AG09309 (cell line): Measurements from ENCODE around the gene HOXA13.

Experiments used
- DNase-seq: peaks from one replicate; pipeline ENCODE4 v3.0.0-alpha.2; 2010; ENCODE audit warnings: low read depth
- H3K4me3 ChIP-seq: 2 replicates; pipeline ENCODE4 v1.5.1; 2011; ENCODE audit warnings: mild to moderate bottlenecking, low read depth, low read length, moderate library complexity; ENCODE audit not compliant: control insufficient read depth
- TF ChIP-seq, protein P1 (sequence below): IDR thresholded peaks from 2 replicates; pipeline ENCODE4 v1.5.1; 2011; ENCODE audit warnings: mild to moderate bottlenecking, low read depth, low read length, inconsistent platforms; ENCODE audit not compliant: insufficient read depth, control insufficient read depth; ENCODE audit errors: missing control alignments

The HOXA13 gene

DNA sequence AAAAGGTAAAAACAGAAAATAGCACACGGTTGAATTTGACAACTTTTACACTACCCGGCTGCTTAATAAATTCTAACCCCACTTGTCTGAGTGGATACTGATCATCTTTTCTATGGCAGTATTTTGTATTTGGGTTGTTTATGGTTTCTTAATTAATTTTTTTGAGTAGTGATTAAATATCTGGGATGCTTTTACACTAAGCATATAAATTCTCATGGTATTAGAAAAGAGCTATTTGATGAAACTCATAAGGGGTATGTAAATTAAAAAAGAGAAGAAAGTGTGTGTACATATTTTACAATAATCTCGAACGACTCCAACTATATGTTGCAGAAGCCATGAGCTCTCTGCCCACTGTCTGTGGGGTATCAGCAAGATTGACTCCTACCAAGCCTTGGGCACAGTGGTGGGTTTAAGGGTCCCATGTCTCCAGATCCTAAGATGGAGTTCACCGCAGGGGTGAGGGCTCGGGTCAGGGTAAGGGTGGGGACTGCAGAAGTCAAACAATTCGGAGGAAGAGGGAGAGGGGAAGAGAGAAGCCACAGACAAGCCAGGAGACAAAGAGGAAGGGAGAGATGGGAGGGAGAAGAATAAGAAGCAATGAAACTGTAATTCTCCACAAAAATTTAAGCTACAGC is 7.6 kb upstream of the HOXA13 start:
- DNase-seq = no peak
- H3K4me3 ChIP-seq = no peak overlapping the region
- TF ChIP-seq, protein P1, sequence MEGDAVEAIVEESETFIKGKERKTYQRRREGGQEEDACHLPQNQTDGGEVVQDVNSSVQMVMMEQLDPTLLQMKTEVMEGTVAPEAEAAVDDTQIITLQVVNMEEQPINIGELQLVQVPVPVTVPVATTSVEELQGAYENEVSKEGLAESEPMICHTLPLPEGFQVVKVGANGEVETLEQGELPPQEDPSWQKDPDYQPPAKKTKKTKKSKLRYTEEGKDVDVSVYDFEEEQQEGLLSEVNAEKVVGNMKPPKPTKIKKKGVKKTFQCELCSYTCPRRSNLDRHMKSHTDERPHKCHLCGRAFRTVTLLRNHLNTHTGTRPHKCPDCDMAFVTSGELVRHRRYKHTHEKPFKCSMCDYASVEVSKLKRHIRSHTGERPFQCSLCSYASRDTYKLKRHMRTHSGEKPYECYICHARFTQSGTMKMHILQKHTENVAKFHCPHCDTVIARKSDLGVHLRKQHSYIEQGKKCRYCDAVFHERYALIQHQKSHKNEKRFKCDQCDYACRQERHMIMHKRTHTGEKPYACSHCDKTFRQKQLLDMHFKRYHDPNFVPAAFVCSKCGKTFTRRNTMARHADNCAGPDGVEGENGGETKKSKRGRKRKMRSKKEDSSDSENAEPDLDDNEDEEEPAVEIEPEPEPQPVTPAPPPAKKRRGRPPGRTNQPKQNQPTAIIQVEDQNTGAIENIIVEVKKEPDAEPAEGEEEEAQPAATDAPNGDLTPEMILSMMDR = no peak

DNA sequence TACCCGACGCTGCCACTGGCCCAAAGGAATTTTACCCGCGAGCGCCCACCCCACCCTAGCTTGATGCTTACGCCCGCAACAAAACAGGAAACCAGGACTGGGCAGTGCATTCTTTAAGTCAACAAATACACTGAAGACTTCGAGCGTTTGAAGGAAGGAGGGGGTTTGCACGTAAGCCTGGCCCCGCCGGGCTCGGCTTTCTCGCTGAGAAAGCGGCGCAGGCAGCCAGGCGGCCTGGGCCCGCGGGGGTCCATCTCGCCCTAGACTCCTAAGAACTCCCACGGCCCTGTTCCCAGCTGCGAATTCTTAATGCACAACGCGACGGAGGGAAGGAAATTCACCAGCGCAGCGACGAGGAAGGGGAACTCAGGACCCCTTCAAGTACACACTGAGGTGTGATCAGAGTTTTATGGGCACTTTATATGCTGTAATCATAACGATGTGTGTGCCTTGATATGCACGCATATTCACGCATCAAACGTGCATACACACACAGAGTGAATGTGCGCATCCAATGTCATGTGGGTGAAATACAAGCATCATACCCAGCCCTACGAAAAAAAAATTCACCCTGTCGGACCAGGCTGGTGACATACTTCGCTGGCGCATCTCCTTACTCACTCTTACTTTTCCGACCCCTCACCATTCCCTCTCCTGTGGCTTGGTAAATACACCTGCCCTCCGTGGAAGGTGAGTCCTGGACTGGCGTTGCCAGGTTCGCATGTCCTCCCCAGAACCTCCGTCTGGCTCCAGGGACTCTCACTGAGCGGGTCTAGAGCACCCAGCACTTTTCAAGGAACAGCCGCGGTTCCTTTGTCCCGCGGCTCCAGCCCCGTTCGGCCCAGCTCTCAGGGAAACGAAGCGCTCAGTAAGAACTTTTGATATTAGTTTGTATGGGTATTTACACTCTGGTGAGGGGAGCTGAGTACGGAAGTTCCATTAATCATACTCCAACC is 5.7 kb upstream of the HOXA13 start:
- peak overlapping the region; percentile 78 for H3K4me3 ChIP-seq

DNA sequence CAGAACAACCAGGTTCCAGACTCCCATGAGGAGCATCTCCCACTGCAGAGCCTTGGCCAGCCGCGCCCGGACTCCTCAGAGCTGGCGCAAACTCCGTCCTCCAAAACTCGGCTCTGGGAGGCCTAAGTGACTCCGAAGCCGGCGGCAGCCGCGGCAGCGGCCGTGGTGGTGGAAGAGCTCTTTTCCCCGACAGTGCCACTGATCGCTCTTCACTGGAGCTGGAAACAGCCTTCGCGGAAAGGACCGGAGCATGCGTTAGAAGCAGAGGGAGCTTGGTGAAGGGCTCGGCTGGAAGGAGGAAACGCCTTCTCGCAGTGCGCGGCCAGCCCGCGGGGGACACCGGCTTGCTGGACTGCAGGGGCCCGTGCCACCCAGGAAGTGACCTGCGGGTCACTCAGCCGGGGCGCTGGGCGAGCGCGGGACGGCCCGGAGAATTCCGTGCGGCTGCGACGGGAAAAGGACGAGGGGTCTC is 5.0 kb upstream of the HOXA13 start:
- TF ChIP-seq, protein P1 = no peak
- no peak for DNase-seq
- H3K4me3 ChIP-seq = peak overlapping the region; percentile 78

More for the DNA sequence above, 5.7 kb upstream of the HOXA13 start:
- TF ChIP-seq, protein P1 = peak; percentile 3
- DNase-seq = no peak

DNA sequence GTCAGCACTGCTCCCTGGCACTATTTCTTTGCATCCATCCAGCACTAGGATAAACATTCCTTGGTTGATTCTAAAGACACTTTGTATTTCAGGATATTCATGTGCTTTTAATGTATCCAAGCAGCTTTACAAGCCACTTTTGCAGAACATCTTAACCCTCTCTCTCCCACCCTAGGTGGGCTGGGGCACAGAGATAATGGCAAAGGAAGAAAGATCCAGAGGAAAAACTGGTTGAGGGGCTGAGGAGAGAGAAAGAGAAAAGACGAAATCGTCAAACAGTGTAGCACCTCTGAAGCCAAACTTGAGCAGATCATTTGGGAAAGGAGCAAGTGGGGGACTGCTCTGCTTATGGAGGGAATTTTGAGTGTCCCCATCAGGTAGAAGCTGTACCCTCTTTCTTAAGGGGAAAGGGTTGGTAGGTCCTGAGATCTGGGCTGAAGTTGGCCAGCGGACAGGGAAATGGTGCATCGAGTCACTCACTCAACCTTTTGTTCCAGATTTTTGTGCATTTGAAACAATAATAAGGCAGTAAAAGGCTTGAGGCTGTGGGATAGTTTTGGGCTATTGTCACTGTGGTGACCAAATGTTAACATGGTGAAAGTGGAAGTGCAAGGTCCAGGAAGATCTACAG is 4.2 kb upstream of the HOXA13 start:
- TF ChIP-seq, protein P1 = no peak
- DNase-seq = no peak
- H3K4me3 ChIP-seq = peak overlapping the region; percentile 78

DNA sequence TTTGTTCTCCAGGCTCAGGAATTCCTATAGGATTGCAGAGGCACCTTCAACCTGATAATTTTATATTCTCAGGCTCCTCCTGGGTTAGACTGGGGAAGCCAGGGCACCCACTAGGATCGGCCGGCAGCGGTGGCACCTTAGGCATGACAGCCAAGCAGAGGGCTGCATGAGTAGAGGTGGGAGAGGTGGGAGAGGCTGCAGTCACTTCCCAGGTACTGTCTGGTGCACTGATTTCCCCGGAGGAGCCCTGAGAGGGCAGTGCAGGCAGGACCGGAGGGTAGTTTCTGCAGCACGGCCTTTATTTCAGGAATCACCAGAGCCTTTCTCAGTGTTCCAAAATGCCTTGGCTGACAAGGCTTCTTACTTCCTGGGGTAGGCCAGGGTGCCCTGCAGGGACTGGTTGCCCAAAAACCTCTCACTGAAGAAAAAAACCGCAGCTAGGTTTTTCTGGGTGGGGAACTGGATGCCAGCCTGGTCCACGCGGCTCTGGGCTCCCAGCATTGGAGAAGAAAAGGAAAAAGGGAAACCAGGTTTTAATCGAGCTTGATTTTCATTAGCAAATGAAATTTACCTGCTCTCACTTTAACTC is 3.6 kb upstream of the HOXA13 start:
- peak overlapping the region; percentile 78 for H3K4me3 ChIP-seq
- TF ChIP-seq, protein P1 = no peak
- no peak for DNase-seq

DNA sequence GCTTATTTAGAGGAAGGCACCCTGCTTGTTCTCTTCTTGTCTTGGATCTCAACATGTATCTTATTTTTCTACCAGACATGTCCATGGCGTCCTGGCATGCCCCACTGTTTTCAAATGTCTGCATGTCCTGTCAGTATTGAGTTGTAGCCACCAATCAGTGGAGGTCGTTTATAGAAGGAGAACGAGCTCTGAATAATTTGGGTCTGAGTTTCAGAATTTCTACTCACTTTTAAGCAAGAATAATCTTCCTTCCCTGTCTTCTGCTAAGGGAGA is 2.9 kb upstream of the HOXA13 start:
- TF ChIP-seq, protein P1 = no peak
- peak overlapping the region; percentile 78 for H3K4me3 ChIP-seq
- DNase-seq = no peak
